GM18951 (cell line): Measurements from ENCODE around the gene ADORA3.

Source experiments
- POLR2A ChIP-seq: IDR thresholded peaks from 4 replicates; pipeline ENCODE4 v1.6.1; 2011; ENCODE audit warnings: mild to moderate bottlenecking; ENCODE audit not compliant: insufficient read length, insufficient read depth; ENCODE audit errors: extremely low read depth
- in situ Hi-C: fragments of 300-500 bp; cut with MboI; formaldehyde crosslinking; loops from one replicate; pipeline ENCODE4 v1.12.0; 2022; ENCODE audit warnings: low sequenced_read_pairs, mixed read lengths, inconsistent platforms; ENCODE audit not compliant: unreplicated experiment

Gene ADORA3

DNA sequence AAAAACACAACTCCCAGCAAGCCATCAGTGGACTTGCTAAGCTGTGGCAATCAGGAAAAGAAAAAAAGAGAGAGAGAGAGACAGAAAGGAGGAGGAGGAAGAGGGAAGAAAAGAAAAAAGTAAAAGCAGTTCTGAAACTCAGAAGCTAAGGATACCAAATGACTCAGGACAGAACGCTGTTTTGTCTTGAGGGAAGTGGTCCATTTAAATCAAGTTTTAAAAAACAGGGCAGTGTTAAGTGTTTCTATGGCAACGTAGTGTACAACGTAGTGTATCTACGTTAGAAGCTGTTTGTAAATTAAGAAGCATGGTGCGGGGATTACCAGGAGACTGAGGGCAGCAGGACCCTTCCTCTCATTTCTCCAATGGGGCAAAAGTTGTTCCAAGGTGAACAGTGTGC, 5.8 kb downstream of the ADORA3 start:
- in situ Hi-C loops = loop anchor here (25.0 kb wide), 1 partner anchor 865 kb away; no protein-coding TSS in a partner anchor
- TF ChIP-seq POLR2A = no peak

DNA sequence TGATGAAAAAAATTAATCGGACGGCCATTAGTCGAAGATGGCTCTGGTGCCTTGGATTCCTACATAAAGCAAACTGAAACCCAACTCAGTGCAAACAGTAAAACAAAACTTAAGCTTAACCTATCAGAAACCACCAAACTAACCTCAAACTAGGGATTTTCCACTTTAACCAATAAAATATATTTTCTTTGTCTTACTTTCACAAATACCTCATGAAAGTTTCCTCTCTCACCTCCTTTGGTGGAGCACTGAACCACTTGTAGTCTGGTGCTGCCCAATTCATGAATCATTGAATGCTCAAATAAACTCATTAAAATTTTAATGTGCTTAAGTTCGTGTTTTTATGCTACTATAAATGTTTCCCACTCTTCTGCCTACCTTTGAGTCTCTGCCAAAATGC, 7.0 kb downstream of the ADORA3 start:
- in situ Hi-C loops = loop anchor here (25.0 kb wide), 1 partner anchor 866 kb away; no protein-coding TSS in a partner anchor
- TF ChIP-seq POLR2A = no peak

DNA sequence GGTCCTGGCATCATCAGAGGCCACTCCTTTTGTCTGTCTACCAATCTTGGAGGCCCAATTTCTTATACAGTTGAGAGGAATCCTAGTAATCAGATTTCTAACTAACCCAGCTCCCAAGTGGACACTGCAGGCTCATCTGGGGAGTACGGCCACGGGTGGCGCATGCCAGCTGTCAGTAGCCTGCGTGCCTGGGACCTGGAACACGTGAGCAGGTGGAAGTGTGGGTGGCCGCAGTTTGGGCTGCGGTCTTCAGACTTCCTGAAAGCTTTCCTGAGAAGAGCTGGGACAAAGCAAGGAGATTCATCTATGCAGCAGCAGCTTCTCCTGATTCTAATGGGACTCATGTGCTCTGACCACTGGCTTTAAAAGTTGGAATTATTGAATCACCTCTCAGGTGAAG, 12.4 kb downstream of the ADORA3 start:
- in situ Hi-C loops = loop anchor here (25.0 kb wide), 1 partner anchor 871 kb away; no protein-coding TSS in a partner anchor
- TF ChIP-seq POLR2A = no peak

DNA sequence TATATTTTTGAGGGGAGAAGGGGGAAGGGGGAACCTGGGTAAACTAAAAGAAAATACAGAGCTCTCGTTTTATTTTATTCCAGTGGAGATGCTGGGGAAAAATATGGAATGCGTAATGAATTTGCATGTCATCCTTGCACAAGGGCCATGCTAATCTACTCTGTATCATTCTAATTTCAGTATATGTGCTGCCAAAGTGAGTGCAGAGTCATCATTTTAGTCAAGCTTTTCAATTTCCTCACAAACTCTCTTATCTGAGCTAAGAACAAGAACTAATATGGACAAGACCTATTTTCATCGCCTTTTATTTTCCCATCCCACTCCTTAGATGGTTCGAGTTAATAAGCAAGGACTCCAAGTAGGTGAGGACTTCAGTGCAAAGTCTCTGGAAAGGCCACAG, 13.2 kb downstream of the ADORA3 start:
- in situ Hi-C loops = loop anchor here (25.0 kb wide), 1 partner anchor 872 kb away; no protein-coding TSS in a partner anchor
- no peak for TF ChIP-seq POLR2A

DNA sequence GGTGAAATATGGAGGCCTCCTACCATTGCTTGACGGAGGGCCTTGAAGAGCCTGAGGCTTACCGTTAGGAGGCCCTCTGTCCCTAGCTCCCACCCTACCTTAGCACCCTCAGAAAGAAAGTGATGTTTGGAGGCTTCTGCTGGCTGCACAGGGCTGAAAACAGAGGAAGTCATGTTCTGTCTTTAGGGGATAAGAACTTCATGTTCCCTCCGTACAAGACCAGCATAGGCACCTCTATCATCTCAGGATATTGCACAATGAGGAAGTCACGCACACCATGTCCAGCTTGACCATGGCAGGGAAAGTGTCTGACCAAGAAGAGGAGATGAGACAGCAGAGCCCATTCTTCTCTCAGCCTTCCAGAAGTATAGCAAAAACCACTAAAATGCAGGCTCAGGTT, 13.8 kb downstream of the ADORA3 start:
- in situ Hi-C loops = loop anchor here (25.0 kb wide), 1 partner anchor 873 kb away; no protein-coding TSS in a partner anchor
- no peak for TF ChIP-seq POLR2A

DNA sequence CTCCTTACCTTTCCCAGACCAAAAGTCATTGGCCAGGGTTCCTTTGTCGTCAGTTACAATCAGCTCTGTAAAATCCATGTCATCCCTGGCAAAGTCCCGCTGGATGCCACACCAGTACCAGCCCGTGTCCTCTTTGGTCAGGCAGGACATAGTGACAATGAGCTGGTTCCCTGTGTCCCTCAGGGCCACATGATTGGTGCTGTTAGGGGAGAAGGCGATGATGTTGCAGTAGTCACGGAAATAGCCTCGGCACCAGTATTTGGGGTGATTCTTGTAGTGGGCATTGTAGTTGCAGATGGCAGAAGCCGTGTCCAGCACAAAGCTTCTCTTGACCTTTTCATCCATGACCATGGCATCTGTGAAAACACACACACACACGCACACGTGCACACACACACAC, 14.8 kb downstream of the ADORA3 start:
- in situ Hi-C loops = loop anchor here (25.0 kb wide), 1 partner anchor 874 kb away; no protein-coding TSS in a partner anchor
- TF ChIP-seq POLR2A = no peak

DNA sequence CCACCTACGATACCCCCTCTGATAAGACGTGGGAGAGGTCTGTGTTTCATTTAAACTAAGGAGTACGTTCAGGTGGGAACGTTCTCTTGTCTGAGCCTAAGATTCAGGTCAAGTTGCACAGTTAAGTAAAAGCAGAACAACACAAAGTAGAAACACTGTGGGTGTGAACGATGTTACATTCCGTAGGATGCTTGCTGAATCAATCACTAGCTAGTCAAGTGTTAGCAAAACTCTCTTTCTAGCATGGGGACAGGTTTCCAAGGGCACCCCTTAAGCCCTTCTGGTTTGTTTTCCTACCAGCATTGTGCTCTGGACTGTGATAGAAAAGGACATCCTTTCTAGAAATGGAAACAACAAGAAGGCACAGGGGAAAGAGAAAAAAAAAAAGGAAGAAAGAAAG, 16.3 kb downstream of the ADORA3 start:
- in situ Hi-C loops = loop anchor here (25.0 kb wide), 1 partner anchor 875 kb away; no protein-coding TSS in a partner anchor
- TF ChIP-seq POLR2A = no peak

DNA sequence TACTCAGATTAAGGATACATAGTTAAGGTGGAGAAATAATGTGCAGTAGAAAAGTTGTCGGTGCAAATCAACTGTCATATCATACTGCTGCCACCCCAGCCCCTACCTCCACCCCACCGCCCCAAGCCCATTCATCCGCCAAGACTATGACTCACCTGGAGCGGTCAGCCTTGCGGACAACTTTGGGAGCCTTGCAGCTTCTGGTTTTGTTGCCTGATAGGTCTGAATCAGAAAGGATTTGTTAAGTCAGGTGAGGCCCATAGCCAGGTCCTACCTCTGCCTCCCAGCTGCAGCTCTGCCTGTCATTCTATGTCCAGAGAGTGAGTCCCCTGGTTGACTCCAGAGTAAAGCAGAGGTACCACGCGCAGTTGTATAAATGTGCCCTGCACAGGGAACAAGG, 17.0 kb downstream of the ADORA3 start:
- in situ Hi-C loops = loop anchor here (25.0 kb wide), 1 partner anchor 876 kb away; no protein-coding TSS in a partner anchor
- no peak for TF ChIP-seq POLR2A

DNA sequence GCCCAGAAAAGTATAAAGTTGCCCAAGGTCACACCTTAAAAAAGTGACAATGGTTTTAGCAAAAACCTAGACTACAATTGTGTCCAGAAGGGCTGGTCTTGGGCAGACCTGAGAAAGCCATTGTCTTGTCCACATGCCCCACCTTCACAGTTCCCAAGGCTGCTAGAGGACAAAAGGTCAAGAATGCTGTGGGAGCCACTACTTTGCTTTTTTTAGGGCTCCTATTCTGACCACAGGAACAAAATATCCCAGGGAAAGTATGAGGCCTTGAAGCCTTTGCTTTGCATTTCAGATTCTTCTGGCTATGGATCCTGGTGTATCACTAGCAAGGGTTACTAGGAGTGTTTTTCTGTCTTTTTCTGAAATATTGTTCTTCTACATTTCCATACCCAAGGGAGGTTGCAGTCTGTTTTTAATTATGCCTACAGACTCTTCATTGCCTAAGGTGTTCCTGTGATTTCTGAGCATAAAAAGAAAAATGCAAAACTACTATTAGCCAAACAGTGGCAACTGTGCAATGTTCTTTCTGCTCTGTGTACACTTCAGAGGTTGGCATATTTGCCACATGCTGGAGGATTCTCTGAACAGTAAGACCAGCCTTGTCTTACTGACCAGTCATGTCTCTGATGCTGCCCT, 18.9 kb downstream of the ADORA3 start:
- in situ Hi-C loops = loop anchor here (25.0 kb wide), 1 partner anchor 878 kb away; no protein-coding TSS in a partner anchor
- no peak for TF ChIP-seq POLR2A

DNA sequence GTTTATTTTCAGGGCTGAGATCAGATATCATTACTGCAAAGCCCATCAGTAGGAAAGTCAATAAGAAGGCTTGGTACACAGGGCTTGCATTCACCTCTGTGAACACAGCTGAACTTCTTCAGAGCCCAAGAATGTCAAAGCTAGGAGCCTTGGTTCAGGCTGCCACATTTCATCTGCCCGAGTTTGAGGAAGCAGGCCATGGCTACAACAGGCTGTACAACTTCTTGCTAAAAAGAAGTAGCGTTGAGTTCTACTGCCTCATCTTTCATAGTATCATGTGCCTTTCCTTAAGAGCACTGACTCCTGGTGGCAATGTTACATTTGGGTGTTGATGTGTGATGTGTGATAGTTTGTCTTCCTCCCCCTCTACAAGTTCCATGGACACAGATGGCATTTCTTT, 19.6 kb downstream of the ADORA3 start:
- TF ChIP-seq POLR2A = no peak
- in situ Hi-C loops = loop anchor here (25.0 kb wide), 1 partner anchor 878 kb away; no protein-coding TSS in a partner anchor

DNA sequence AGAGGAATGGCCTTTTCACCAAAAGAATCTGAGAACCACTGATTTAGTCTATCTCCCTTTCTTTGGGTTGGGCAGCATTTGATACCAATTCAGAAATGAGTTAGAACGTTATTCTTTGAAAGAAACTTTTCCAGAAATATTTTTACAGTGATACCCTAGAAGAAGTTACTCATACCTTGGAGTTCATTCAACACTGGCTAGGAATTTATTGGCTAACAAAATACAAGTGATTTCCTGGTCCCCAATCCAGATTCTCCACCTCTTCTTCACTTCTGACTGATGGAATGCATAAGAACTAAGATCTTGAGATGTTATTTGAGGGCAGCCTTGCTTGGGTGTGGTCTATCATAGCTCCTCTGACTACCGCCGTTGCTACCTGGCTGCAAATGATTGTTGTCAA, 20.3 kb downstream of the ADORA3 start:
- TF ChIP-seq POLR2A = no peak
- in situ Hi-C loops = loop anchor here (25.0 kb wide), 1 partner anchor 879 kb away; no protein-coding TSS in a partner anchor

DNA sequence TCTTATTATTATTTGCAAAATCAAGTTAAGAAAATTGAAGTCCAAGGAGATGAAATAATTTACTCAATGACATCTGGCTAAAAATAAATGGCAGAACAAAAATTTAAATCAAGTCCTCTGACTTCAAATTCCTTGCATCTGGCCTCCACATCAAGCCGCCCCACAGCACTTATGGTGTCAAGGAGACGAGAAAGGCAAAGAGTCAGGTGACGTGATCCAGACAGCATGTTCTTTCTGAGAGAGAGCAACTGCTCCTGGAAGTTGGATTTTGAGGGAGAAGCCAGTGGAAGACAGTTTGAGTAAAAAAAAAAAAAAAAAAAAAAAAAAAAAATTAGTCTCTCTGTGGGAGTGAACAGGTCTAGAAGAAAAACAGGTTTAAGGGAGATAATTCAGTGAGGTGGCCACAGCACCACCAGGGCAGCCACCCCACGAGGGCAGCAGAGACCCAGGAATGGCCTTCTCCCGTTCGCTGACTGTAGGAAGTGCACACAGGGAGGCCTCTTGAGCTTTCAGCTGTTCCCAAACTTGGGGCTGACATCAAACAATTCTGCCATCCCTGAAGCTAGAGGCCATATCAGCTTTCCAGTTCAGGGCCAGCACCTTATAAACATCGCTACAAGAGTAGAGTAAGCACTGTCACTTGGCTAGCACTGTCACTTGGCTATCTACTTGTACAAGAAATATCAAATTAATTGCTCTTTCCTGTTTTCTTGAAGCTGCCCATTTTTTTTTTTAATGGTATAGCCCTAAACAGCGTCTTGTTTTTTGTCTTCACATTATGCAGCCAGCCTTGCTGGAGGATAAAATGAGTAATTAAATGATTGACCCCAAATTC, 21.8 kb downstream of the ADORA3 start:
- no peak for TF ChIP-seq POLR2A
- in situ Hi-C loops = loop anchor here (25.0 kb wide), 1 partner anchor 881 kb away; no protein-coding TSS in a partner anchor

DNA sequence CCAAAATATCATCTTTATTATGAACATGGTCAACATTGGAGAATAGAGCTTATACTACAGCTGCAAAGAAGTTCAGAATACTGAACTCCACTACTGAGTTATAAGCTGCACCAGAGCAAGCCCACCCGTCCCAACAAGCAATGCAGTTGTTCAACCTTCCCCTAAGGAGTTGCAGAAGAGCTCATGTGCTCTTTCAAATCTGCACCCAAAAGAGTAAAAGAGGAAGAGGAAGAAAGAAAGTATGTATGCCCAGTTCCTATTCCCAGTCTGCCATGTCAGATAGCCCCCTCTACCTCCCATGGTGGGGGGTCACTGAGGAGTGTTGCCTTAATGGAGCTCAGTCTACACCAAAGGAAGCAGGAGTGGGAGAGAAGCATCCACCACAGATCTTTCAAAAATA, 22.8 kb downstream of the ADORA3 start:
- no peak for TF ChIP-seq POLR2A
- in situ Hi-C loops = loop anchor here (25.0 kb wide), 1 partner anchor 882 kb away; no protein-coding TSS in a partner anchor

DNA sequence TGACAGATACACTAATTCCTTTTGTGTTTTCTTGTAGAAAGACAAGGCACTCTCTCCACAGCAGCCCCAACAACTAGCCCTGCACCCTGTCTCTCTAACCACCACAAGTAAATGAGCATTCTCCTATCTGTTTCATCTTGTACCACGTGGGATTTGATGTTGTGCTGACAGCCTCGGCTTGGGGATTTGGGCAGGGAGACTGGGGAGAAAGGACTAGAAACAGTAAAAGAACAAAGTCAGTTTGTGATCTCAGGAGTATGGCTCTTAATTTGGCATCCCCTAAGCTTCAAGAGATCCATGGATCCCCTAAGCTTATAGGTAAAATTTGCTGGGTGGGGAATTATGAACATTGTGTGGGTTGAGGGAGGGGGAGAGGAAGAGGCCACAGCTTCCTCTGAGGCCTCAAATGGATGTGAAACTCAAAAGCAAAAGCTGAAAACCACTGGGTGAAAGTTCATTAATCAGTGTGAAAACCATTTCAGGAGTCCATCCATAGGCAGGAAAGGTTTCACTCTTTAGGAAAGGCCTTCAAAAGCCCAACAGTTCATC, 26.6 kb downstream of the ADORA3 start:
- no peak for TF ChIP-seq POLR2A
- in situ Hi-C loops = loop anchor here (10.0 to 25.0 kb wide), 2 partner anchors 278 to 885 kb away; partner anchors contain the start of gene DDX20
